H1 (cell line): ENCODE results near the gene MEF2A. TPM values are rescaled to one million over a fixed set of nuclear protein-coding genes. Genes with fewer than 3 reads are reported as not detected.

ENCODE experiments used
- CTBP2 ChIP-seq: IDR thresholded peaks from 2 replicates; pipeline ENCODE4 v1.7.0; 2011; ENCODE audit warnings: borderline replicate concordance, mild to moderate bottlenecking, moderate library complexity, mixed read lengths, low read length; ENCODE audit not compliant: insufficient read depth, insufficient read length
- SIN3A ChIP-seq, 2 experiments: IDR thresholded peaks in 1 of 2; conservative IDR thresholded peaks in 1 of 2; 2 replicates each; pipeline ENCODE4 v1.6.1; 2011 to 2012; ENCODE audit warnings: low read length in 2 of 2, improper control_type of control experiment in 1 of 2, low read depth in 1 of 2, mild to moderate bottlenecking in 1 of 2
- SIRT6 ChIP-seq: IDR thresholded peaks from one replicate; pipeline ENCODE4 v1.7.1; 2012; ENCODE audit warnings: low read length, inconsistent platforms
- polyA plus RNA-seq, 7 experiments: library from polyadenylated mRNA; depleted of rRNA in 3 of 7; stranded (reverse) in 5 of 7; unstranded in 2 of 7; fragments of >200 nt in 5 of 7; fragments of 200-250 nt in 2 of 7; gene quantifications; 1 replicate in 5 of 7; 2 replicates in 1 of 7; 4 replicates in 1 of 7; pipeline versions ENCODE4 v1.2.1 to v1.2.3, GENCODE V29; 2011 to 2013; ENCODE audit warnings: missing spikeins in 2 of 7, mixed read lengths in 2 of 7
- total RNA-seq: library from RNA; stranded (reverse); fragmentation: NEBNext Ultra II Directional; extraction: Animal tissue kit (Norgen Biotek cat#: 25700); gene quantifications from 2 replicates; pipeline ENCODE4 v1.2.1, GENCODE V29; 2021
- TF ChIP-seq, protein P1 (sequence below): IDR thresholded peaks from 2 replicates; pipeline ENCODE4 v1.6.1; 2011; ENCODE audit warnings: low read length, improper control_type of control experiment

MEF2A gene
- total and polyA plus RNA-seq, 2 of the 8 experiments (the other 6 are each of a cell fraction or from before 2014, with no cell fraction given): 15.6 to 22.5 TPM

DNA sequence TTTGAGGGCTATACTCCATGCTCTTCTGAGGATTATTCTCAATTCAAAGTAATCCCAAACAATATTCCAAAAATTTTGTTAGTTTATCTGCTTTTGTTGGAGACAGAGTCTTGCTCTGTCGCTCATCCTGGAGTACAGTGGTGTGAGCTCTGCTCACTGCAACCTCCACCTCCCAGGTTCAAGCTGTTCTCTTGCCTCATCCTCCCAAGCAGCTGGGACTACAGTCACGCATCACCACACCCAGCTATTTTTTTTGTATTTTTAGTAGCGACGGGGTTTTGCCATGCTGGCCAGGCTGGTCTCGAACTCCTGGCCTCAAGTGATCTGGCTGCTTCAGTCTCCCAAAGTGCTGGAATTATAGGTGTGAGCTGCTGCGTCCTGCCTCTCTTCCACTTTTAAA is 39.1 kb downstream of the MEF2A start (continued):
- TF ChIP-seq CTBP2 (no peak), SIRT6 (no peak), SIN3A (conservative IDR thresholded peaks at IDR 0.05 in 1 of 2, IDR thresholded peaks at IDR 0.05 in 1 of 2; ENCODE audit: low read depth in 1 of 2, low read length in 2 of 2) (no peak)
- TF ChIP-seq, protein P1, sequence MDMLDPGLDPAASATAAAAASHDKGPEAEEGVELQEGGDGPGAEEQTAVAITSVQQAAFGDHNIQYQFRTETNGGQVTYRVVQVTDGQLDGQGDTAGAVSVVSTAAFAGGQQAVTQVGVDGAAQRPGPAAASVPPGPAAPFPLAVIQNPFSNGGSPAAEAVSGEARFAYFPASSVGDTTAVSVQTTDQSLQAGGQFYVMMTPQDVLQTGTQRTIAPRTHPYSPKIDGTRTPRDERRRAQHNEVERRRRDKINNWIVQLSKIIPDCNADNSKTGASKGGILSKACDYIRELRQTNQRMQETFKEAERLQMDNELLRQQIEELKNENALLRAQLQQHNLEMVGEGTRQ: no peak
- TF ChIP-seq, all 59 proteins: peak for 0
